MCF 10A (cell line): ENCODE data around the gene IL21R. TPM values are rescaled to one million over a fixed set of nuclear protein-coding genes. Genes with fewer than 3 reads are reported as not detected.
"Not testable (repeated sequence)": the region's sequence is repeated elsewhere in the genome, so short reads cannot be mapped to it uniquely, and the experiment has no call there.

Experiments used
- BruUV-seq: library from RNA; stranded (reverse); fragments of 400-500 nt; replicated peaks from 2 replicates; lab custom pipeline; 2021; lab: Mats Ljungman, UMichigan
- CTCF ChIA-PET: fragments of 300-600 bp; sonication (Branson Sonifier 250); formaldehyde crosslinking; extraction: SDS; loops from one replicate; lab custom pipeline; 2021; ENCODE audit warnings: antibody characterized with exemption, inconsistent platforms; lab: Yijun Ruan, JAX
- POLR2A ChIA-PET: fragments of 300-600, 350-650 bp; sonication (Branson Sonifier 250); formaldehyde crosslinking; extraction: SDS; loops from one replicate; lab custom pipeline; 2020; ENCODE audit warnings: antibody characterized with exemption, inconsistent platforms; lab: Yijun Ruan, JAX
- DNase-seq: peaks from one replicate; pipeline ENCODE4 v3.0.0-alpha.2; 2018; ENCODE audit not compliant: unreplicated experiment
- H3K27ac Mint-ChIP-seq: one replicate; pipeline ENCODE4 v1.8.0; 2022; ENCODE audit warnings: mild to moderate bottlenecking, low read depth, mixed read lengths; ENCODE audit not compliant: unreplicated experiment
- H3K27me3 Mint-ChIP-seq: one replicate; pipeline ENCODE4 v1.8.0; 2022; ENCODE audit warnings: mixed read lengths; ENCODE audit not compliant: insufficient read depth, unreplicated experiment
- H3K36me3 Mint-ChIP-seq: one replicate; pipeline ENCODE4 v1.8.0; 2022; ENCODE audit warnings: mild to moderate bottlenecking, moderate library complexity, mixed read lengths; ENCODE audit not compliant: insufficient read depth, unreplicated experiment
- H3K4me1 Mint-ChIP-seq: one replicate; pipeline ENCODE4 v1.8.0; 2022; ENCODE audit warnings: mixed read lengths; ENCODE audit not compliant: insufficient read depth, unreplicated experiment
- H3K4me3 Mint-ChIP-seq: one replicate; pipeline ENCODE4 v1.8.0; 2022; ENCODE audit warnings: mild to moderate bottlenecking, moderate library complexity, mixed read lengths; ENCODE audit not compliant: unreplicated experiment
- H3K9me3 Mint-ChIP-seq: one replicate; pipeline ENCODE4 v1.8.0; 2022; ENCODE audit warnings: mixed read lengths; ENCODE audit not compliant: unreplicated experiment
- intact Hi-C: fragments of 100-400 bp; cut with micrococcal nuclease; formaldehyde crosslinking; loops from 2 replicates; pipeline ENCODE4 v1.14.1; 2022
- total RNA-seq: library from RNA; stranded (reverse); gene quantifications from 2 replicates; pipeline ENCODE4 v1.2.3, GENCODE V29; 2022
- TF ChIP-seq, protein P1 (sequence below): fragments of 200-600 bp; IDR thresholded peaks from one replicate; pipeline ENCODE4 v1.8.0; 2022; ENCODE audit warnings: antibody characterized with exemption, mild to moderate bottlenecking; ENCODE audit not compliant: unreplicated experiment

IL21R gene
- total RNA-seq, 1 experiment from 2014 or later, result 0.21 TPM

DNA sequence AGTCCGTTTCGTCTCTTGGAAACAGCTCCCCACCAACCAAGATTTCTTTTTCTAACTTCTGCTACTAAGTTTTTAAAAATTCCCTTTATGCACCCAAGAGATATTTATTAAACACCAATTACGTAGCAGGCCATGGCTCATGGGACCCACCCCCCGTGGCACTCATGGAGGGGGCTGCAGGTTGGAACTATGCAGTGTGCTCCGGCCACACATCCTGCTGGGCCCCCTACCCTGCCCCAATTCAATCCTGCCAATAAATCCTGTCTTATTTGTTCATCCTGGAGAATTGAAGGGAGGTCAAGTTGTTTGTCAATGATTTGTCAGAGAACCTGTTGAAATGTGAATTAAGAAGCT lies 48.2 kb downstream of the IL21R start:
- CTCF ChIA-PET, result interaction anchor here (0.6 to 1.9 kb wide), 3 partner anchors 82 to 1287 kb away, joined by 4 to 8 read pairs (median 7); no protein-coding TSS in a partner anchor
- Mint-ChIP-seq H3K4me1 (peaks cover 5% of the 10 kb centered on the region), H3K27me3 (peaks cover 8% of the 10 kb centered on the region), H3K27ac (no peak overlapping the region), H3K4me3 (no peak overlapping the region), H3K36me3 (no peaks in the 10 kb centered on the region), H3K9me3 (no peaks in the 10 kb centered on the region)
- intact Hi-C loops, result no loop called here
- TF ChIP-seq, protein P1, sequence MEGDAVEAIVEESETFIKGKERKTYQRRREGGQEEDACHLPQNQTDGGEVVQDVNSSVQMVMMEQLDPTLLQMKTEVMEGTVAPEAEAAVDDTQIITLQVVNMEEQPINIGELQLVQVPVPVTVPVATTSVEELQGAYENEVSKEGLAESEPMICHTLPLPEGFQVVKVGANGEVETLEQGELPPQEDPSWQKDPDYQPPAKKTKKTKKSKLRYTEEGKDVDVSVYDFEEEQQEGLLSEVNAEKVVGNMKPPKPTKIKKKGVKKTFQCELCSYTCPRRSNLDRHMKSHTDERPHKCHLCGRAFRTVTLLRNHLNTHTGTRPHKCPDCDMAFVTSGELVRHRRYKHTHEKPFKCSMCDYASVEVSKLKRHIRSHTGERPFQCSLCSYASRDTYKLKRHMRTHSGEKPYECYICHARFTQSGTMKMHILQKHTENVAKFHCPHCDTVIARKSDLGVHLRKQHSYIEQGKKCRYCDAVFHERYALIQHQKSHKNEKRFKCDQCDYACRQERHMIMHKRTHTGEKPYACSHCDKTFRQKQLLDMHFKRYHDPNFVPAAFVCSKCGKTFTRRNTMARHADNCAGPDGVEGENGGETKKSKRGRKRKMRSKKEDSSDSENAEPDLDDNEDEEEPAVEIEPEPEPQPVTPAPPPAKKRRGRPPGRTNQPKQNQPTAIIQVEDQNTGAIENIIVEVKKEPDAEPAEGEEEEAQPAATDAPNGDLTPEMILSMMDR, result no peak
- no TSS peak for BruUV-seq
- DNase-seq, result no peak
- POLR2A ChIA-PET, result interaction anchor here (0.9 kb wide), 1 partner anchor 12 kb away, joined by 3 read pairs; no protein-coding TSS in a partner anchor

DNA sequence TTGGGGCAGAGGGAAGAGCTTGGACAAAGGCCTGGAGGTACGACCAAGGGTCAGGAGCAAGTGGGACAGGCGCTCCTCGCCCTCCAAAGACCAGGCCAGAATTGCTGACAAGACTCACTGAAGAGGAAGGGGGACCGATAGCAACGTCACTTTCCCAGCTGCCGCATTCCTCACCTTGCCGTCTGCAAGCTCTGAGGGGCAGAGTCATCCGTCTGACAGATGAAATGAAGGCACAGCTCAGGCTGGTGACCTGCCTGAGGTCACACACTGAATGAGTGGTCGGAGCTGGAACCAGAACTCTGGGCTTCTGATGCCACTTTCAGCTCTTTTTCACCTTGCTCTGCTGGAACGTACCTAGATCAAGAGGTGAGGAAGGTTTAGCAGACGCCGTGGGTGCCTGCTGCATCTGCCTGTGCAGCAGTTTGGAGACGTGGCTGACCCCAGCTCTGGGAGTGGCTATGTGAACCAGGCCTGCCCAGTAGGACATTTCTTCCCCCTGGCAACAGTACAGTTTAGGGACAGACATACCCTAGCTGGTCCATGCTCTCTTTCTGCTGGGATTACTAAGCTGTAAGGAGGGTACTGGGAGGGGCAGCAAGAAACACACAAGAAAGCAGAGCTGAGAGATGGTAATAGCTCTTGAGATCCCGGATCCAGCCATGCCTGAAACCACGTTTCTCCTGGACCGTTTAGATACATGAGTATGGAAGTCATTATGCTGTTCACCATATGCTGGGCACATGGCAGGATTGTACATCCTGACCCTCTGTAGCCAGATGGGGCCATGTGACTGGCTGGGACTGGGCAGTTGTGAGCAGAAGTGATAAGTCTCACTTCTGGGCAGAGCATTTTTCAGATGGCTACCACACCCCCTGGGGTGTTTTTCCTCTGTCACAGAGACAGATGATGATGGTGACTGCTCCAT lies 50.9 kb downstream of the IL21R start:
- BruUV-seq, result no TSS peak
- POLR2A ChIA-PET, result interaction anchor here (0.6 to 0.7 kb wide), 2 partner anchors 65 to 265 kb away, joined by 3 read pairs; no protein-coding TSS in a partner anchor
- intact Hi-C loops, result no loop called here

DNA sequence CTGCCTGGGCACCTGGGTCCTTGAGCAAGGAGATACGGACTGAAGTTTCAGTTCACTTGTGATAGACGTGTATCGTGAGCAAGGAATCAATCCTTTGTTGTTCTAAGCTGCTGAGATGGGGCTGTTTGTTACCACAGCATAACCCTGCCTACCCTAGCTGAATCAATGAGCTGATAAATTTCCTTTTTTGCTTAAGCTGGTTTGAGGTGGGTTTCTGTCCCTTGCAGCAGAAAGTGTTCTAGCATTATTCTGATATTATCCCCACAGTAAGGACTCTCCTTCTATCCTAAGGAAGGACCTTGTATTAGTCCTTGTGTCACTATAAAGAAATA lies 51.5 kb downstream of the IL21R start:
- H3K4me1 Mint-ChIP-seq, result no peaks in the 10 kb centered on the region
- peaks cover 8% of the 10 kb centered on the region for H3K27me3 Mint-ChIP-seq
- TF ChIP-seq, protein P1, result no peak
- H3K4me3 Mint-ChIP-seq, result no peak overlapping the region
- intact Hi-C loops, result no loop called here
- no peak for DNase-seq
- no peak overlapping the region for H3K27ac Mint-ChIP-seq
- BruUV-seq, result no TSS peak
- POLR2A ChIA-PET, result interaction anchor here (0.6 kb wide), 1 partner anchor 265 kb away, joined by 3 read pairs; no protein-coding TSS in a partner anchor
- CTCF ChIA-PET, result interaction anchor here (0.7 to 3.6 kb wide), 7 partner anchors 27 to 1620 kb away, joined by 3 to 15 read pairs (median 3); no protein-coding TSS in a partner anchor
- no peaks in the 10 kb centered on the region for H3K9me3 Mint-ChIP-seq
- no peaks in the 10 kb centered on the region for H3K36me3 Mint-ChIP-seq

More for the DNA sequence above, 50.9 kb downstream of the IL21R start:
- H3K27me3 Mint-ChIP-seq, result peaks cover 8% of the 10 kb centered on the region
- H3K36me3 Mint-ChIP-seq, result no peaks in the 10 kb centered on the region
- H3K4me3 Mint-ChIP-seq, result no peak overlapping the region
- peaks cover 4% of the 10 kb centered on the region for H3K4me1 Mint-ChIP-seq
- no peaks in the 10 kb centered on the region for H3K9me3 Mint-ChIP-seq
- no peak overlapping the region for H3K27ac Mint-ChIP-seq
- no peak for DNase-seq
- CTCF ChIA-PET, result interaction anchor here (0.7 to 3.6 kb wide), 6 partner anchors 26 to 311 kb away, joined by 3 to 15 read pairs (median 4); no protein-coding TSS in a partner anchor
- TF ChIP-seq, protein P1, result no peak

DNA sequence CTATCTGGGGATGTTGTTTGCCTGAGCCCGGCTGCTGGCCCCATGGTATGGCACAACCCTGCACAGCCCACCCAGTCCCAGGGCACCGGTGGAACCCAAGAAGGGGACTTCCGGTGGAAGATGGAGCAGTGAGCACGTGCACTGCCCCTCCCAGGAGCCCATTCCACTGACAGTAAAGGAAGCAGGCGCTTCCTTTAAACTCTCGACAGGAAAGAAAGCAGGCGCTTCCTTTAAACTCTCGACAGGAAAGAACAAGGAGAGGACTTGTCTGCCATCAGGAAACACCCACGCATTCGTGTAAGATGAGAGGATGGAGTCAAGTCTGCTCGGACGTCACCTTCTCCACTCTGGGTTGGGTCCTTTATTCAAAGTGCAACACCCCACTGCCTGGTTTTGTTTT lies 53.7 kb downstream of the IL21R start:
- intact Hi-C loops, result no loop called here
- peak; percentile 20 for DNase-seq
- BruUV-seq, result no TSS peak
- TF ChIP-seq, protein P1, result no peak
- CTCF ChIA-PET, result interaction anchor here (0.6 to 1.7 kb wide), 7 partner anchors 52 to 1863 kb away, joined by 3 to 6 read pairs (median 5); no protein-coding TSS in a partner anchor
- no peaks in the 10 kb centered on the region for H3K4me1 Mint-ChIP-seq
- H3K27me3 Mint-ChIP-seq, result peaks cover 8% of the 10 kb centered on the region
- no peak overlapping the region for H3K4me3 Mint-ChIP-seq
- no peaks in the 10 kb centered on the region for H3K9me3 Mint-ChIP-seq
- H3K27ac Mint-ChIP-seq, result no peak overlapping the region
- POLR2A ChIA-PET, result no interaction called here
- H3K36me3 Mint-ChIP-seq, result peaks cover 2% of the 10 kb centered on the region

DNA sequence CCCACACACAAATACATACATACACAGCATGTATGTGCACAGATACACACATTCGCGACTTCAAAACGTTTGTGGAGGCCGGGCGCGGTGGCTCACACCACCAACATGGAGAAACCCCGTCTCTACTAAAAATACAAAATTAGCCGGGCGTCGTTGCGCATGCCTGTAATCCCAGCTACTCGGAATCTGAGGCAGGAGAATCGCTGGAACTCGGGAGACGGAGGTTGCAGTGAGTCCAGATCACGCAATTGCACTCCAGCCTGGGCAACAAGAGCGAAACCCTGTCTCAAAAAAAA lies 55.6 kb downstream of the IL21R start:
- H3K4me3 Mint-ChIP-seq, BruUV-seq, H3K4me1 Mint-ChIP-seq, POLR2A ChIA-PET, H3K27me3 Mint-ChIP-seq, DNase-seq, H3K27ac Mint-ChIP-seq, H3K9me3 Mint-ChIP-seq: not testable (repeated sequence)
- H3K36me3 Mint-ChIP-seq, result peaks cover 11% of the 10 kb centered on the region
- CTCF ChIA-PET, result interaction anchor here (0.7 to 3.4 kb wide), 7 partner anchors 43 to 305 kb away, joined by 4 to 17 read pairs (median 6); no protein-coding TSS in a partner anchor
- intact Hi-C loops, result loop anchor here (1.0 kb wide), 2 partner anchors 222 to 302 kb away; no protein-coding TSS in a partner anchor
